ENCODE measurements around the gene KRTAP5-2.

KRTAP5-2 gene

GRCh38 chr11:1553808-1554594 is 44.1 kb downstream of the KRTAP5-2 start:
- DNase-seq, result no peak

- peak; percentile 41 for DNase-seq
Measured at GRCh38 chr11:1549338-1550330, 48.5 kb downstream of the KRTAP5-2 start.

GRCh38 chr11:1548221-1549070 is 49.6 kb downstream of the KRTAP5-2 start:
- DNase-seq, result no peak

GRCh38 chr11:1547467-1548098 is 50.5 kb downstream of the KRTAP5-2 start:
- DNase-seq, result no peak

All from hematopoietic multipotent progenitor cell treated with erythropoietin and hydrocortisone succinate and interleukin-3 and kit ligand, for 6 days (in vitro differentiated cells).